ENCODE data around the gene DOK6. TPM values are rescaled to one million over a fixed set of nuclear protein-coding genes. Genes with fewer than 3 reads are reported as not detected.
"Not testable (repeated sequence)": the region's sequence is repeated elsewhere in the genome, so short reads cannot be mapped to it uniquely, and the experiment has no call there.

Gene DOK6
- total RNA-seq, result under 1 TPM in 1 of 5 donors, not detected in 4; 0.03 TPM
- 0.09 TPM for total RNA-seq (2013)
- total RNA-seq, result 0 to 0.22 (median 0) reads per million in 29 experiments

- POLR2A ChIA-PET, result no interaction called here
- Histone ChIP-seq H3K4me3 (ENCODE audit: control insufficient read depth in 1 of 2, extremely low read depth in 1 of 2, low read length in 1 of 2) (no peak within 1 kb of the TSS), H3K36me3 (ENCODE audit: control insufficient read depth in 2 of 2, extremely low read depth in 1 of 2, insufficient read depth in 1 of 2, low read length in 1 of 2) (no peaks in the 10 kb centered on the region), H3K4me1 (ENCODE audit: control insufficient read depth in 1 of 2, extremely low read depth in 1 of 2, insufficient read depth in 2 of 2, low read length in 2 of 2) (peaks cover 2 to 9% of the 10 kb centered on the region in 2 experiments), H3K27me3 (replicated peaks in 1 of 2; ENCODE audit: control insufficient read depth in 2 of 2, extremely low read depth in 1 of 2, insufficient read depth in 2 of 2, low read length in 1 of 2) (peaks cover 18 to 31% of the 10 kb centered on the region in 2 experiments), H3K9me3 (no peaks in the 10 kb centered on the region), H3K27ac (ENCODE audit: low read length) (no peak within 1 kb of the TSS)
- CTCF ChIA-PET, result no interaction called here
- H3K4me3 Mint-ChIP-seq, result peak within 1 kb of the TSS; percentile 52 to 71 (median 53)
- ATAC-seq (replicated peaks in 1 of 4) (no peak), DNase-seq (no peak)
- H3K9me3 Mint-ChIP-seq, result no peaks in the 10 kb centered on the region
- H3K4me1 Mint-ChIP-seq, result peaks cover 12 to 20% (median 20%) of the 10 kb centered on the region in 3 donors
- no peak within 1 kb of the TSS for H3K27ac Mint-ChIP-seq
- 3% methylated on average over 68 of the region's 79 CpGs for WGBS (ENCODE audit: insufficient coverage)
- peaks cover 57 to 70% of the 10 kb centered on the region in 2 donors for H3K27me3 Mint-ChIP-seq
- no peaks in the 10 kb centered on the region for H3K36me3 Mint-ChIP-seq
Measured at GRCh38 chr18:69400253-69400975, at the start of gene DOK6. TSS of gene DOK6 (plus strand) at chr18:69400888.

GRCh38 chr18:69353023-69353422, 47.7 kb upstream of the DOK6 start:
- Histone ChIP-seq H3K27me3 (replicated peaks in 1 of 2; ENCODE audit: control insufficient read depth in 2 of 2, extremely low read depth in 1 of 2, insufficient read depth in 2 of 2, low read length in 1 of 2) (no peaks in the 10 kb centered on the region), H3K4me3 (ENCODE audit: control insufficient read depth in 1 of 2, extremely low read depth in 1 of 2, low read length in 1 of 2) (no peak overlapping the region), H3K4me1 (ENCODE audit: control insufficient read depth in 1 of 2, extremely low read depth in 1 of 2, insufficient read depth in 2 of 2, low read length in 2 of 2) (no peaks in the 10 kb centered on the region), H3K27ac (ENCODE audit: low read length) (no peak overlapping the region), H3K36me3 (ENCODE audit: control insufficient read depth in 2 of 2, extremely low read depth in 1 of 2, insufficient read depth in 1 of 2, low read length in 1 of 2) (no peaks in the 10 kb centered on the region), H3K9me3 (no peaks in the 10 kb centered on the region)
- peaks cover under 1 to 12% (median 3%) of the 10 kb centered on the region in 3 donors for H3K9me3 Mint-ChIP-seq
- no CpG with 5 or more reads among the region's 1 CpG for WGBS (ENCODE audit: insufficient coverage)
- no peaks in the 10 kb centered on the region for H3K4me1 Mint-ChIP-seq
- no peak overlapping the region for H3K27ac Mint-ChIP-seq
- ChIA-PET POLR2A (no interaction called here), CTCF (interaction anchor here in 1 of 2 donors (0.6 kb wide), 1 partner anchor 789 kb away, joined by 3 read pairs; no protein-coding TSS in a partner anchor)
- ATAC-seq (replicated peaks in 1 of 4) (no peak), DNase-seq (no peak)
- H3K36me3 Mint-ChIP-seq, result no peaks in the 10 kb centered on the region
- peaks cover 0 to 11% of the 10 kb centered on the region in 2 donors for H3K27me3 Mint-ChIP-seq
- no peak overlapping the region for H3K4me3 Mint-ChIP-seq

- H3K27ac ChIP-seq (ENCODE audit: low read length), result no peak overlapping the region
- no peaks in the 10 kb centered on the region for H3K4me1 ChIP-seq (ENCODE audit: control insufficient read depth in 1 of 2, extremely low read depth in 1 of 2, insufficient read depth in 2 of 2, low read length in 2 of 2)
- Mint-ChIP-seq H3K27ac (no peak overlapping the region), H3K9me3 (peaks cover 7 to 14% (median 7%) of the 10 kb centered on the region in 3 donors), H3K4me1 (no peaks in the 10 kb centered on the region), H3K27me3 (peaks cover 2 to 11% of the 10 kb centered on the region in 2 donors), H3K36me3 (no peaks in the 10 kb centered on the region), H3K4me3 (no peak overlapping the region)
- no peaks in the 10 kb centered on the region for H3K9me3 ChIP-seq
- H3K4me3 ChIP-seq (ENCODE audit: control insufficient read depth in 1 of 2, extremely low read depth in 1 of 2, low read length in 1 of 2), result no peak overlapping the region
- ATAC-seq (replicated peaks in 1 of 4) (no peak), DNase-seq (no peak)
- ChIA-PET POLR2A (no interaction called here), CTCF (no interaction called here)
- no peaks in the 10 kb centered on the region for H3K36me3 ChIP-seq (ENCODE audit: control insufficient read depth in 2 of 2, extremely low read depth in 1 of 2, insufficient read depth in 1 of 2, low read length in 1 of 2)
- no peaks in the 10 kb centered on the region for H3K27me3 ChIP-seq (replicated peaks in 1 of 2; ENCODE audit: control insufficient read depth in 2 of 2, extremely low read depth in 1 of 2, insufficient read depth in 2 of 2, low read length in 1 of 2)
- 62% methylated on average over 2 of the region's 4 CpGs for WGBS (ENCODE audit: insufficient coverage)
Measured at GRCh38 chr18:69357590-69357989, 43.1 kb upstream of the DOK6 start.

GRCh38 chr18:69358212-69358895, 42.3 kb upstream of the DOK6 start:
- no peak overlapping the region for H3K27ac ChIP-seq (ENCODE audit: low read length)
- DNase-seq, result no peak
- no peaks in the 10 kb centered on the region for H3K4me1 Mint-ChIP-seq
- no peaks in the 10 kb centered on the region for H3K27me3 ChIP-seq (replicated peaks in 1 of 2; ENCODE audit: control insufficient read depth in 2 of 2, extremely low read depth in 1 of 2, insufficient read depth in 2 of 2, low read length in 1 of 2)
- no peak overlapping the region for H3K4me3 ChIP-seq (ENCODE audit: control insufficient read depth in 1 of 2, extremely low read depth in 1 of 2, low read length in 1 of 2)
- peaks cover 2 to 11% of the 10 kb centered on the region in 2 donors for H3K27me3 Mint-ChIP-seq
- ChIA-PET CTCF (no interaction called here), POLR2A (no interaction called here)
- H3K9me3 ChIP-seq, result no peaks in the 10 kb centered on the region
- H3K9me3 Mint-ChIP-seq, result peaks cover 7 to 12% (median 7%) of the 10 kb centered on the region in 3 donors
- H3K4me1 ChIP-seq (ENCODE audit: control insufficient read depth in 1 of 2, extremely low read depth in 1 of 2, insufficient read depth in 2 of 2, low read length in 2 of 2), result no peaks in the 10 kb centered on the region
- ATAC-seq (replicated peaks in 1 of 4), result no peak
- no peaks in the 10 kb centered on the region for H3K36me3 Mint-ChIP-seq
- WGBS (ENCODE audit: insufficient coverage), result no CpG with 5 or more reads among the region's 6 CpGs
- no peak overlapping the region for H3K27ac Mint-ChIP-seq
- H3K36me3 ChIP-seq (ENCODE audit: control insufficient read depth in 2 of 2, extremely low read depth in 1 of 2, insufficient read depth in 1 of 2, low read length in 1 of 2), result no peaks in the 10 kb centered on the region
- H3K4me3 Mint-ChIP-seq, result no peak overlapping the region

GRCh38 chr18:69359768-69360167, 40.9 kb upstream of the DOK6 start:
- CTCF ChIA-PET; DNase-seq; H3K36me3 Mint-ChIP-seq; H3K27me3 ChIP-seq (replicated peaks in 1 of 2; ENCODE audit: control insufficient read depth in 2 of 2, extremely low read depth in 1 of 2, insufficient read depth in 2 of 2, low read length in 1 of 2); H3K4me1 ChIP-seq (ENCODE audit: control insufficient read depth in 1 of 2, extremely low read depth in 1 of 2, insufficient read depth in 2 of 2, low read length in 2 of 2); H3K4me1 Mint-ChIP-seq; ATAC-seq (replicated peaks in 1 of 4); H3K27ac Mint-ChIP-seq; H3K9me3 ChIP-seq; H3K36me3 ChIP-seq (ENCODE audit: control insufficient read depth in 2 of 2, extremely low read depth in 1 of 2, insufficient read depth in 1 of 2, low read length in 1 of 2); H3K4me3 Mint-ChIP-seq; H3K27ac ChIP-seq (ENCODE audit: low read length); H3K4me3 ChIP-seq (ENCODE audit: control insufficient read depth in 1 of 2, extremely low read depth in 1 of 2, low read length in 1 of 2); POLR2A ChIA-PET: not testable (repeated sequence)
- Mint-ChIP-seq H3K9me3 (peaks cover 7 to 12% (median 7%) of the 10 kb centered on the region in 3 donors), H3K27me3 (peaks cover 2 to 11% of the 10 kb centered on the region in 2 donors)
- WGBS (ENCODE audit: insufficient coverage), result 71% methylated on average over 1 of the region's 1 CpG

GRCh38 chr18:69364930-69365329, 35.8 kb upstream of the DOK6 start:
- H3K9me3 ChIP-seq, result no peaks in the 10 kb centered on the region
- DNase-seq, result no peak
- no peaks in the 10 kb centered on the region for H3K27me3 ChIP-seq (replicated peaks in 1 of 2; ENCODE audit: control insufficient read depth in 2 of 2, extremely low read depth in 1 of 2, insufficient read depth in 2 of 2, low read length in 1 of 2)
- peaks cover 1 to 3% of the 10 kb centered on the region in 2 donors for H3K27me3 Mint-ChIP-seq
- WGBS (ENCODE audit: insufficient coverage), result 86% methylated on average over 1 of the region's 2 CpGs
- H3K4me1 ChIP-seq (ENCODE audit: control insufficient read depth in 1 of 2, extremely low read depth in 1 of 2, insufficient read depth in 2 of 2, low read length in 2 of 2), result no peaks in the 10 kb centered on the region
- no peaks in the 10 kb centered on the region for H3K36me3 Mint-ChIP-seq
- no peaks in the 10 kb centered on the region for H3K36me3 ChIP-seq (ENCODE audit: control insufficient read depth in 2 of 2, extremely low read depth in 1 of 2, insufficient read depth in 1 of 2, low read length in 1 of 2)
- no peak for ATAC-seq (replicated peaks in 1 of 4)
- H3K4me3 ChIP-seq (ENCODE audit: control insufficient read depth in 1 of 2, extremely low read depth in 1 of 2, low read length in 1 of 2), result no peak overlapping the region
- no peaks in the 10 kb centered on the region for H3K4me1 Mint-ChIP-seq
- CTCF ChIA-PET, result no interaction called here
- no peak overlapping the region for H3K27ac ChIP-seq (ENCODE audit: low read length)
- POLR2A ChIA-PET, result no interaction called here
- H3K9me3 Mint-ChIP-seq, result peaks cover 3% of the 10 kb centered on the region in 3 donors
- H3K4me3 Mint-ChIP-seq, result no peak overlapping the region
- no peak overlapping the region for H3K27ac Mint-ChIP-seq

Measured in T-cell (primary cell).